Left ventricle myocardium inferior (tissue), 1 donor: ENCODE results near the gene GULP1. TPM values are rescaled to one million over a fixed set of nuclear protein-coding genes. Genes with fewer than 3 reads are reported as not detected.
"Not testable (repeated sequence)": the region's sequence is repeated elsewhere in the genome, so short reads cannot be mapped to it uniquely, and the experiment has no call there.

ENCODE experiments used
- DNase-seq: peaks from one replicate; pipeline ENCODE4 v3.0.0-alpha.2; 2020
- H3K27ac ChIP-seq: fragments of 200-600 bp; replicated peaks from 2 replicates; pipeline ENCODE4 v1.8.0; 2021
- H3K27me3 ChIP-seq: fragments of 200-600 bp; 2 replicates; pipeline ENCODE4 v1.8.0; 2021; ENCODE audit warnings: low read depth
- H3K36me3 ChIP-seq: fragments of 200-600 bp; 2 replicates; pipeline ENCODE4 v1.8.0; 2021
- H3K4me1 ChIP-seq: fragments of 200-600 bp; 2 replicates; pipeline ENCODE4 v1.8.0; 2021
- H3K4me3 ChIP-seq: fragments of 200-600 bp; 2 replicates; pipeline ENCODE4 v1.8.0; 2021; ENCODE audit warnings: mild to moderate bottlenecking, moderate library complexity
- H3K9me3 ChIP-seq: fragments of 200-600 bp; replicated peaks from 2 replicates; pipeline ENCODE4 v1.8.0; 2021
- intact Hi-C: fragments of 100-400 bp; cut with micrococcal nuclease; formaldehyde crosslinking; loops from one replicate; pipeline ENCODE4 v1.11.0; 2022
- total RNA-seq: library from RNA; stranded (reverse); fragmentation: NEBNext Ultra II Directional; extraction: Animal tissue kit (Norgen Biotek cat#: 25700); gene quantifications from one replicate; pipeline ENCODE4 v1.2.1, GENCODE V29; 2021
- TF ChIP-seq, protein P1 (sequence below): fragments of 200-600 bp; IDR thresholded peaks from 2 replicates; pipeline ENCODE4 v1.8.0; 2021; ENCODE audit warnings: antibody characterized with exemption, mild to moderate bottlenecking, borderline replicate concordance
- donor health status: DM: no; HTN: yes; CAD: no; lungs with severe emphysema.

Gene GULP1
- total RNA-seq, 1 donor from 2014 or later: 5.7 TPM

- DNase-seq: no peak
- no peaks in the 10 kb centered on the region for H3K4me1 ChIP-seq
- H3K36me3 ChIP-seq: no peaks in the 10 kb centered on the region
- peaks cover 10% of the 10 kb centered on the region for H3K9me3 ChIP-seq
- intact Hi-C loops: no loop called here
- no peak overlapping the region for H3K4me3 ChIP-seq
- TF ChIP-seq, protein P1, sequence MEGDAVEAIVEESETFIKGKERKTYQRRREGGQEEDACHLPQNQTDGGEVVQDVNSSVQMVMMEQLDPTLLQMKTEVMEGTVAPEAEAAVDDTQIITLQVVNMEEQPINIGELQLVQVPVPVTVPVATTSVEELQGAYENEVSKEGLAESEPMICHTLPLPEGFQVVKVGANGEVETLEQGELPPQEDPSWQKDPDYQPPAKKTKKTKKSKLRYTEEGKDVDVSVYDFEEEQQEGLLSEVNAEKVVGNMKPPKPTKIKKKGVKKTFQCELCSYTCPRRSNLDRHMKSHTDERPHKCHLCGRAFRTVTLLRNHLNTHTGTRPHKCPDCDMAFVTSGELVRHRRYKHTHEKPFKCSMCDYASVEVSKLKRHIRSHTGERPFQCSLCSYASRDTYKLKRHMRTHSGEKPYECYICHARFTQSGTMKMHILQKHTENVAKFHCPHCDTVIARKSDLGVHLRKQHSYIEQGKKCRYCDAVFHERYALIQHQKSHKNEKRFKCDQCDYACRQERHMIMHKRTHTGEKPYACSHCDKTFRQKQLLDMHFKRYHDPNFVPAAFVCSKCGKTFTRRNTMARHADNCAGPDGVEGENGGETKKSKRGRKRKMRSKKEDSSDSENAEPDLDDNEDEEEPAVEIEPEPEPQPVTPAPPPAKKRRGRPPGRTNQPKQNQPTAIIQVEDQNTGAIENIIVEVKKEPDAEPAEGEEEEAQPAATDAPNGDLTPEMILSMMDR: no peak
- H3K27ac ChIP-seq: no peak overlapping the region
- H3K27me3 ChIP-seq: no peaks in the 10 kb centered on the region
Measured at GRCh38 chr2:188280811-188281222, 10.9 kb upstream of the GULP1 start.

DNA sequence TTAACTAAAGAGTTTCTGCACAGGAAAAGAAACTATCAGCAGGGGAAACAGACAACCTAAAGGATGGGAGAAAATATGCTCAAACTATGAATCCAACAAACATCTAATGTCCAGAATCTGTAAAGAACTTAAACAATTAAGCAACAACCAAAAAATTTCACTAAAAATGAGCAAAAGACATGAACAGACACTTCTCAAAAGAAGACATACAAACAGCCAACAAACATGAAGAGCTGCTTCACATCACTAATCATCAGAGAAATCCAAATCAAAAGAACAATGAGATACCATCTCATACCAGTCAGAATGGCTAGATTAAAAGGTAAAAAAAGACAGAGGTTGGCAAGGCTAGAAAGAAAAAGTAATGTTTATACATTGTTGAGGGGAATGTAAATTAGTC is 8.8 kb upstream of the GULP1 start:
- no peaks in the 10 kb centered on the region for H3K27me3 ChIP-seq
- no peaks in the 10 kb centered on the region for H3K36me3 ChIP-seq
- no peak overlapping the region for H3K4me3 ChIP-seq
- H3K4me1 ChIP-seq: no peaks in the 10 kb centered on the region
- peaks cover 10% of the 10 kb centered on the region for H3K9me3 ChIP-seq
- no peak for DNase-seq
- no peak overlapping the region for H3K27ac ChIP-seq
- TF ChIP-seq, protein P1: no peak
- intact Hi-C loops: no loop called here

GRCh38 chr2:188284251-188284650 is 7.4 kb upstream of the GULP1 start:
- H3K27ac ChIP-seq, DNase-seq, H3K36me3 ChIP-seq, H3K4me1 ChIP-seq, intact Hi-C loops, H3K27me3 ChIP-seq, H3K4me3 ChIP-seq: not testable (repeated sequence)
- H3K9me3 ChIP-seq: peaks cover 10% of the 10 kb centered on the region

DNA sequence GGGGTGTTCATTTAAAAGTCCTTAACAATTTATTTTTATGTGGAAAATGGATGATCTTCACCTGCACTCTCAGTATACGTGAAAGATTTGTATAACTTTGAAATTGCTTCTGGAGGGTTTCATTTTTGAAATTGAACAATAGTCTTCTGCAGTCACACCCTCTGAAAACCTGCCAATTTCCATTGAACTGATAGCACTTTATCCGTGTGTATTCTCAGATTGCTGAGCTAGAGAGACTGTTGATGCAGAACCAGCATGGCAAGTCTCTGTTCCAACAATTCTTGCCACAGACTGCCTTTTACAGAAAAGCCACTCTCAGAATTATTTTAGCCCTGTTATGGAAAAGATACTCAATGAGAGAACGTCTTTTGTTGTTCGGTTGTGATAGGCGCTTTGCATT is 6.6 kb upstream of the GULP1 start:
- intact Hi-C loops: no loop called here
- Histone ChIP-seq H3K4me3 (no peak overlapping the region), H3K27ac (no peak overlapping the region), H3K4me1 (no peaks in the 10 kb centered on the region), H3K36me3 (no peaks in the 10 kb centered on the region), H3K27me3 (no peaks in the 10 kb centered on the region), H3K9me3 (peaks cover 10% of the 10 kb centered on the region)
- TF ChIP-seq, protein P1: no peak
- no peak for DNase-seq

DNA sequence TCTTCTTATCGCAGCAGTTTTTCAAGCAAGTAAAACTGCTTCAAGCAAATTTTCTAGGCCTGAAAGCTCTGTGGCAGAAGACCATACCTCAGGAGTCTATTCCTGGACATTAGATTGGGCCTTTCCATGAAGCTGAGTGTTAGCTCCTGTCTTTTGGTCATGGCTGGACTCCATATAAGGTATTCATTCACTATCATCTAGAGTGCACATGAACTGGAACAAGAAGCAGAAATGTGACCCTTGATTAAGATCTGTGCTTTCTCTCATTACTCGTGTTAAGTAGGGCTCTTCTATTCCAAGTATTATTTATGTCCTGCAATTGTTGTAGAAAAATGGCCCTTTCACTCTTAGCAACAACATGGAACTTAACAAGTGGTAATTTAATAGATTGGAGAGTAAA is 5.9 kb upstream of the GULP1 start:
- DNase-seq: no peak
- intact Hi-C loops: no loop called here
- Histone ChIP-seq H3K4me1 (peaks cover 4% of the 10 kb centered on the region), H3K4me3 (no peak overlapping the region), H3K36me3 (no peaks in the 10 kb centered on the region), H3K27me3 (no peaks in the 10 kb centered on the region), H3K27ac (no peak overlapping the region), H3K9me3 (peaks cover 10% of the 10 kb centered on the region)
- TF ChIP-seq, protein P1: no peak

- H3K4me1 ChIP-seq: peaks cover 46% of the 10 kb centered on the region
- intact Hi-C loops: loop anchor here (10.0 kb wide), 1 partner anchor 74 kb away; no protein-coding TSS in a partner anchor
- peak overlapping the region; percentile 81 for H3K4me3 ChIP-seq
- TF ChIP-seq, protein P1: no peak
- H3K27me3 ChIP-seq: no peaks in the 10 kb centered on the region
- H3K9me3 ChIP-seq: no peaks in the 10 kb centered on the region
- H3K27ac ChIP-seq: peak overlapping the region; percentile 87
- no peaks in the 10 kb centered on the region for H3K36me3 ChIP-seq
- DNase-seq: peak; percentile 20
Measured at GRCh38 chr2:188291142-188291616, 495 bp upstream of the GULP1 start.
